GM18498 (cell line): ENCODE data around the gene IGSF6.
"Not testable (repeated sequence)": the region's sequence is repeated elsewhere in the genome, so short reads cannot be mapped to it uniquely, and the experiment has no call there.

Experiments
- ATAC-seq: cut with Tn5 transposase; IDR thresholded peaks from one replicate; pipeline ENCODE4 v1.9.1; 2021; ENCODE audit warnings: mild to moderate bottlenecking, moderate library complexity; ENCODE audit not compliant: unreplicated experiment

IGSF6 gene

DNA sequence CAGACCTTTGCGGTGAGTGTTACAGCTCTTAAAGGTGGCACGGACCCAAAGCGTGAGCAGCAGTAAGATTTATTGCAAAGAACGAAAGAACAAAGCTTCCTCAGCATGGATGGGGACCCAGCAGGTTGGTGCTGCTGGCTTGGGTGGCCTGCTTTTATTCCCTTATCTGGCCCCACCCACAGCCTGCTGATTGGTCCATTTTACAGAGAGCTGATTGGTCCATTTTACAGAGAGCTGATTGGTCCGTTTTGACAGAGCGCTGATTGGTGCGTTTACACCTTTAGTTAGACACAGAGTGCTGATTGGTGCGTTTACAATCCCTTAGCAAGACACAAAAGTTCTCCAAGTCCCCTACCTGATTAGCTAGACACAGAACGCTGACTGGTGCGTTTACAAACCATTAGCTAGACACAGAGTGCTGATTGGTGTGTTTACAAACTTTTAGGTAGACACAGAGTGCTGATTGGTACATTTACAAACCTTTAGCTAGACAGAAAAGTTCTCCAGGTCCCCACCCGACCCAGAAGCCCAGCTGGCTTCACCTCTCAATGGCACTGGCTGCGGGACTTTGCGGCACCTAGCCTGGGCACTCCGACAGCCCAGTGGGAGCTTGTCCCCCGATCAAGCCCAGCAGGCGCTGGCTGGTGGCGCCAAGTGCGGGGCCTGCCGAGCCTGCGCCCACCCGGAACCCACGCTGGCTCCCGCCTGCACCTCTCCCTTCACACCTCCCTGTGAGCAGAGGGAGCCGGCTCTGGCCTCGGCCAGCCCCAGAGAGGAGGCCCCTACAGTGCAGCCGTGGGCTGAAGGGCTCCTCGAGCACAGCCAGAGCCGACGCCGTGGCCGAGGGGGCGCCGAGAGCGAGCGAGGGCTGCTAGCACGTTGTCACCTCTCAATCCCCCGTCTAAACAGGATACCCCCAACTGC is 22.5 kb downstream of the IGSF6 start:
- not testable (repeated sequence) for ATAC-seq

DNA sequence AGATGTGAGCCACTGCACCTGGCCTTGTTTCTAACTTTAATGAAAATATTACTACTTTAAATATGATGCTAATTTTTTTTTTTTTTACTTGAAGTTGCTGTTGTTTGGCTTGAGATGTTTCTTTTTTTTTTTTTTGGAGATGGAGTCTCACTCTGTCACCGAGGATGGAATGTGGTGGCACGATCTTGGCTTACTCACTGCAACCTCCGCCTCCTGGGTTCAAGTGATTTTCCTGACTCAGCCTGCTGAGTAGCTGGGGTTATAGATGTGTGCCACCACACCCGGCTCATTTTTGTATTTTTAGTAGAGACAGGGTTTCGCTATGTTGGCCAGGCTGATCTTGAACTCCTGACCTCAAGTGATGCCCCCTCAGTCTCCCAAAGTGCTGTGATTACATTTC is 23.6 kb downstream of the IGSF6 start:
- ATAC-seq = no peak

DNA sequence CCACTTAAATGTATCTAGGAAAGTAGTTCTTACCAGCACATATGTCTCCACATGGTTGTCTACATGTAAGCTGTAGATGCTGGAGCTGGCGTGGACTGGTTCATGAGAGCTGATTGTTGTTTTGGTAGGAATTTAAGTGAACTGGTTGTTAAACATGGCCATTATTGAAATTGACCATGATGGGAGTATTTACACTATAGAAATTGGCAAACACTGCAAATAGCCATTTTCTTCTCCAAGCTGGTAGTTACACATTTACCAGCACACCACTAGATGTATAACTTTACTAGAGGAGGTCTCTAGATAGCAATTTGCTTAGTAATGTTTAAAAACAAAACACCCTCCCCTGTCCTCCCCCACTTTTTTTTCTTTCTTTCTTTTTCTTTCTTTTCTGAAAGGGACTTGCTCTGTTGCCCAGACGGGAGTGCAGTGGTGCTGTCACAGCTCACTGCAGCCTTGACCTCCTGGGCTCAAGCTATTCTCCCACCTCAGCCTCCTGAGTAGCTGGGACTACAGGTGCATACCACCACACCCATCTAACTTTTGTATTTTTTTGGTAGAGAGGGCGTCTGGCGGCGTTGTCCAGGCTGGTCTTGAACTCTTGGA is 24.2 kb downstream of the IGSF6 start:
- no peak for ATAC-seq

DNA sequence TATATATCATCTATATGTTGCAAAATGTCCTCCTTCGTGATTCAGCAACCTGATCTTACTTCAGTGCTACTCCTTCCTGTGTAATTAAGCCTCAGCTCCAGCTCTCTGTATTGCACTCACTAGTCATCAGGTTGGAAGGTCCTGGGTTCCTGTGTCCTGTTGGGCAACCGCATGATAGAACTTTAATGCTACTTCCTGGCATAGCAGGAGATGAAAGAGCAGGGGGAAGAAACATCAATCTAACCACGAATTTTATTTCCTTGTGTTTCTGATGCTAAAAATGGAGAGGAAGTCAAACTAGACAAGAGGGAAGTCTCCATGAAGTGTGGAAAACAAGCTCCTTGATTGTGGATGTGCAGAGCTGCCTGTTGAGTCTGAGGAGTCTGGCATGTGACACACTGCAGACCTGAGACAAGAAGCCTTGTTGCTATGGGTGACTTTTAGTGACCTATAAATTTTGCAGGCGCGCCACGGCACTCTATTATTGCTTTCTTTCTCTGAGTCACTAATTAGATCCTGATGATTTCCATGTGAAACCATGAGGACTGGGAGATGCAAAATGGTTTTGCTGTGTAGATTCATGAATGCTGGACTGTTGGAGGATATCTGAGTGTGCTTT is 25.6 kb downstream of the IGSF6 start:
- ATAC-seq = no peak

DNA sequence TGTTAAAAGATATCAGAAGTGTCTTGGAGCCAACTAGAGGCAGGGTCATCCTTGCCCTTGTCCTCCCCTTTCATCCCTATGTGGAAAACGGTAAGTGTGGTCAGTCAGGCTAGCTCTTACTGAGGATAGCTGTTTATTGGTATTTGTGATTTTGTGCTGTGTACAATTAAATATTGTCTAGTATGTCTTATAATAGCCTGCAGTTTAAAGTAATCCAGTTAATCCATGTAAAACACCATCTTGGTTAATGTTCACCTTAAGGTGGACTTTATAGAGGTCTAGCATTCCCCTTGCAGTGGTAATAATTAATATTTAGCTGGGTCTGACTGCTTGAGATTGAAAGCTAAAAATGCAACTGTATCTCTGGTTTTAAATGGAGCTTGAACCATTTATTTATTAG is 27.4 kb downstream of the IGSF6 start:
- ATAC-seq = no peak

DNA sequence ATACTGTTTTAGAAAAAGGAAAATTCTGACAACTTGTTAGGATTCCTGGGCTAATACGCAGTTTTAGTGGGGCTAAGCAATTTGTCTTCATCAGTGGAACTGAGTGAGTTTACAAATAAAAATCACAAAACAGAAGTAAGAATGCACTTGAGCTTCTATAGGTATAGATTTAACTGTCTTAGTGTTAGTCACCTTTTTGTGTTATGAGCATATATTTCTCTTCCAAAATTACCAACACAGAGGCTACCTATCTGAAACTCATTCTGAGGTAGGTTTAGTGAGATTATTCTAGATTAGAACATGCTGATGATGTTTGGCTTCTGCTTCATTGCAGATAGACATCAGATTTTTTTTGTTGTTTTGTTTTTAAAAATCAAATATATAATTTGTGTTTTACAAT is 29.9 kb downstream of the IGSF6 start:
- ATAC-seq = no peak

DNA sequence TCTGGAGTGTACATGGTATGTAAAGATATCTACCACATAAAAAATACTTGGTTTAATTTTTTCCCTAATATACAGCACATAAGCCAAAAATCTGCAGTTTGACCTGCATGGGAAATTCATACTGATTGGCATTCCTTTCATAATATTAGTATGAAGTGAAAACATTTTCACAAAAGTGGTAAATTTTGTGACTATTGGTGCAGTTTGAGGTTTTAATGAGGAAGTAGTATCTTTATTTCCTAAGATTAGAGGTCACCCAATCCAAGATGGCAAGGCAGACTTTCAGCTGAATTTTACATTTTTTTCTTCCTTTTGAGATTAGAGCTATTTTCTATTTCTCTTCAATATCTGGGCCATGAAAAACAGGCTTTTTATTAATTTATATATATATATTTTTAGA is 31.8 kb downstream of the IGSF6 start:
- no peak for ATAC-seq

DNA sequence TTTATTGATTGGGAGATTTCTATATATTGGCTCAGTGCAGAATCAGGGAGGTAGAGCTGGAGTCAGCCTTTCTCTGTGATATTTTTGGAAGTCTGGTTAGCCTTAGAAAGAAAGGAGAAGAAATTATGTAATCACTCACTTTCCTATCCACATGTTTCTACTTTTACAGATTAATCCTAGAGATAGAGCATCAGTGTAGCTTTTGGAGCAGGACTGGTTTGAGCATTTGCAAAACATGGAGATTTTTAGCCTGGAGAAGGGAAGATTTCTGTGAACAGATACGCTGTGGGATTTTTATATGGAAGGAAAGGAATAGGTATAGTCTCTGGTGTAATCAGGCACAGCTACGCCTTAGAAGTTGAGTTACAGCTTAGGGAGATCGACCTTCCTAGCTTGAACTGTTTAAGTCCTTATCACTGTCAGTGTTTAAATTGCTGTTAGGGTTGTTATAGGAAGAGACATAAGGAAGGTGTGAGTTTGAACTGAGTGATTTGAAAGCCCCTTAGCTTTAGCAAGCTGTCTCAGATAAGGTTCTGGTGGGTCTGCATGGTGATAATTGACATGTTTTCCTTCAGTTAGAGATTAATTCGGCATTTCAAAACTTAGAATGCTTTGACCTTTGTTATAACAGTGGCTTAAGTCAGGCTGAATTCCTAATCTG is 32.5 kb downstream of the IGSF6 start:
- ATAC-seq = no peak

DNA sequence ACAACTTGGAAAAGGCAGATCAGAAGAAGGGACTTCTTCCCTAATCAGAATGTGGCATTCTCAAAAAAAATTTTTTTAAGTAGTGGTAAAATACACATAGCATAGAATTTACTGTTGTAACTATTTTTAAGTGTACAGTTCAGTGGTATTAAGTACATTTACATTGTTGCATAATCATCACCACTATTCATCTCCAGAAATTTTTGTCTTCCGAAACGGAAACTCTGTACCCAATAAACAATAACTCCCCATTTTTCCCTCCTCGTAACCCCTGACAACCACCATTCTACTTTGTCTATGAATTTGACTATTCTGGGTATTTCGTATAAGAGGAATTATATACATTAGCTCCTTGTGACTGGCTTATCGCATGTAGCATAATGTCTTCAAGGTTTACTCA is 34.1 kb downstream of the IGSF6 start:
- ATAC-seq = no peak

DNA sequence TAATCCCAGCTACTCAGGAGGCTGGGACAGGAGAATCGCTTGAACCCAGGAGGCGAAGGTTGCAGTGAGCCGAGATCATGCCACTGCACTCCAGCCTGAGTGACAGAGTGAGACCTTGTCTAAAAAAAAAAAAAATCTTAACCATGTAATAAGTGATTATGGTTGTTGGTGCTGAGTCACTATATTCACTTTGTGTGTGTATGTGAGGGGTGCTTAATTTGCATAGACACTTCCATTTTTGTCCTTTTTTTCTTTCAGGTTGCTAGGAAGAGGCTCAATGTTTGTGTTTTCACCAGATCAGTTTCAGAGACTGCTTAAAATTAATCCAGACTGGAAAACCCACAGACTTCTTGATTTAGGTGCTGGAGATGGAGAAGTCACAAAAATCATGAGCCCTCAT is 34.8 kb downstream of the IGSF6 start:
- ATAC-seq = no peak

DNA sequence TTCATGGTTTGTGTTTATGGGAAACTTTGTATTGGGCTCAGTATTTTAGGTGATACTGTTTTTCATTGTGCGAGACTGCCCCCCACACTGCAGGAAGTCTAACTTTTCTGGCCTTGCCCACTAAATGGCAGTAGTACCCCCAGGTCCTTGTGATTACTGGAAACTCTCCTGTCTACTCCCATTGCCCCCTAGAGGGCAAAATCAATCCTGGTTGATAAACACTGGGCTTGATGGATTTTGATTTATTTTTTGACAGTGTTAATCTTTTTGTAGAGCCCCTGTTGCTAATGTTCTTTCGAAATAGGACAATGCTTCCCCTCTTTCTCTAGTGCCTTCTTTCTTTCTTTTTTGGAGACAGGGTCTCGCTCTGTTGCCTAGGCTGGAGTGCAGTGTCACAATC is 37.5 kb downstream of the IGSF6 start:
- ATAC-seq = no peak

DNA sequence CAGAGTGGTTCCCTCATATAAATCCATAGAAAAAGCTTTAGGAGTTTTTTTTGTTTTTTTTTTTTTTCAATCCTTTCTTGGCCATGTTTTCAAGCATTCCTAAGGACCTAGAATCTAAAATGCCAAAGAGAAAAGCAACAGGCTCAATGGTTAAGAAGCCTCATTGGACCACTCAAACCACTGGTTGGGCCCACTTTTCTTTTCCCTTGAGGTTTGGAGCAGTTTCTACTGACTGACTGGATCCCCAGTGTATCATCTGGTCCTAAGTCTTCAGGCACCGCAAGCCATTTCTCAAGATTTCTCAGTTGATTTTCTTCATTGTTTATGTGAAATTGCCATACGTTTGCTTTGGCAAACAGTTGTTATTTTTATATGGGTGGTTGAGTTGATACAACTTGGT is 38.6 kb downstream of the IGSF6 start:
- no peak for ATAC-seq

DNA sequence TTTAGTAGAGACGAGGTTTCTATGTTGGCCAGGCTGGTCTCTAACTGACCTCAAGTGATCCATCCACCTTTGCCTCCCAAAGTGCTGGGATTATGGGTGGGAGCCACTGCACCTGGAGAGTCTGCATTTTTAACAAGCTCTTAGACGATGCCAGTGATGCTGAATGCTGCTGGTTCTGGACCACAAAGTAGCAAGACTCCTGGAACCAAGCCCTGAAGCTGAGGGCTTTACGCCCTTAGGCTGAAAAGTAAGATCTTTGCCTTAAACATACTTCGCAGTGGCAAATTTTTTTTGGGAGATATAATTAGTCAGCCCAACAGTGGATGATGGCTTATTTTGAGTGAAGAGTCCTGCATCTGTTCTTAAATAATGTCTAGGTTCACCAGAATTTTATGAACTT is 39.0 kb downstream of the IGSF6 start:
- ATAC-seq = no peak

DNA sequence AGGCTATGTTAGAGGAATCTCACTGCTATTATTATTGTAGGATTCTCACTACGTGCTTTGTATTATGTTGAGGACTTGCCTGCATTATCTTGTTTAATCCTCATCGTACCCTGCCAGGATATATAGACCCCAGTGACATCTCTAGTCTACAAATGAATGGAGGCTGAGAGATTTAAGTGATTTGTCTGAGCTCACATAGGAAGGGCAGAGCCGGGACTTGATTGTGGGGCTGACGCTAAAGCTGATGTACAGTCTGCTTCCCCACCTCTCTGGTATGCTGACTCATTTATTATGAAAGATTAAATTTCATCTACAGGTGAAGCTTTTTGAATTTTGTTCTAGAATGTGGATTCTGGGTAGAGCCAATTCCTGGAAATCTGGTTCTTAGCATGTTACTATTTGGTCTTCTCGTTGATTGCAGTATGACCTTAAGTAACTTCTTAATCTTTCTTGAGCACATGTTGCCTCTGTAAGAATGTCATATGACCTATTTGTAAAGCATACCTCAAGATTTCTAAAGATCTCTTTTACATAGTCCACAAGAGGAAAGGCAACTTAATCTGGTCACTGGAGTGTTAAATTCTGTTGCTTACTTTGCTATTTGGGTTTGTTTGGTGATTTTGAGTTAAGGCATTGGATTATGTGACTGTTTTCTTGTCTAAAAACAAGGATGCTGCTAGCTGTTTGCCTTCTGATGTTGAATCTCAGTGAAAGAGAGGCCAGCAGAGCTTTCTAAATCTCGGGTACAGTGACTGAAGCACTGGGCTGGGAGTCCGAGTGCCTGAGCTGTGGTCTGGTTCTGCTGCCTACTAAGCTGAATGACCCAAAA is 40.6 kb downstream of the IGSF6 start:
- no peak for ATAC-seq

DNA sequence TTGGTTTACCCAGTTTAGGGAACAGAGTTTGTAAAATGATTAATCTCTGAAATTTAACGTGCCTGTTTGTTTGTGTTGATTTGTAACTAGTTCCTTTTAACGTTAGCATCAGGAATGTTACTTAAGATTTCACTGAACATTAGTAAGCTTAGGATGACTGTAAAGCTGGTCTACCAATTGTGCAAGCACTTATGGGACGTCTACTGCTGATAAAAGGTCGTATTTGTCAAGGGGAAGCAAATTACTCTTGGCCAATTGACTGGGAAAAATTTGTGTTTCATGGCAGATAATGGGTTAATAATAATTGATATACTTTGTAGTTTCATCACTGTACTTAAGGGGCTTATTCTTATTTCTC is 41.2 kb downstream of the IGSF6 start:
- no peak for ATAC-seq

DNA sequence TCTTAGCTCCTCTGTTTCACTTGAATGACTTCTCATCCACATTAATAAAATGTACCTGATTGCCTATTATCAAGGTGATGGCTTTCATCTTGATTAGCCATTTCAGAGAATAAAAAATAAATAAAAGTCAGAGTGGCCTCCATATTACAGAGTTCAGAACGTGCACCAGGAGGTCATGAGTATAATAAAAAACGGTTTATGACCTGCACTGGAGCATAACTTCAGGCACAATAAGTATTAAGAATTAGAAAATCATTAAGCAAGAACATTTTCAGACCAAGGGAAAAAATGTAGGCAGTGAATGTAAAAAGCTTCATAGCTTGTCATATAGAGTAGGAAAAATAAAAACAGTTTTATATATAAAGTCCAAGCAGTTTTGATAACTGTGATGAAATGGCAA is 41.6 kb downstream of the IGSF6 start:
- no peak for ATAC-seq

DNA sequence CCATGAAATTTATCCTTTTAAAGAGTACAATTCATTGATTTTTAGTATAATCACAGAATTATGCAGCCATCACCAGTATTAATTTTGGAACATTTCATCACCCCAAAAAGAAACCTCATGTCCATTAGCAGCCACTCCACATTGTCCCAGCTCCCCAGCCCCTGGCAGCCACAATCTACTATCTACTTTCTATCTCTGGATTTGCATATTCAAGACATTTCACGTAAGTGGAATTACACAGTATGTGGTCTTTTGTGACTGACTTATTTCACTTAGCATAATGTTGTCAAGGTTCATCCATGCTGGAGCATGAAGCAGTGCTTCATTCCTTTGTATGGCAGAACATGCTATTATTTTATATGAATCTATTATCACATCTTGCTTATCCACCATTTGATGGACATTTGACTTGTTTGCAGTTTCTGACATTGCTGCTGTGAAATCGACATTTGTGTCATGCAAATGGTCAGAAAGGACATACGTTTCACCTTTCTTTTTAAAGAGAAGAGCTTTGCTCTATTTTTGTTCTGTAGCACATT is 42.3 kb downstream of the IGSF6 start:
- no peak for ATAC-seq

DNA sequence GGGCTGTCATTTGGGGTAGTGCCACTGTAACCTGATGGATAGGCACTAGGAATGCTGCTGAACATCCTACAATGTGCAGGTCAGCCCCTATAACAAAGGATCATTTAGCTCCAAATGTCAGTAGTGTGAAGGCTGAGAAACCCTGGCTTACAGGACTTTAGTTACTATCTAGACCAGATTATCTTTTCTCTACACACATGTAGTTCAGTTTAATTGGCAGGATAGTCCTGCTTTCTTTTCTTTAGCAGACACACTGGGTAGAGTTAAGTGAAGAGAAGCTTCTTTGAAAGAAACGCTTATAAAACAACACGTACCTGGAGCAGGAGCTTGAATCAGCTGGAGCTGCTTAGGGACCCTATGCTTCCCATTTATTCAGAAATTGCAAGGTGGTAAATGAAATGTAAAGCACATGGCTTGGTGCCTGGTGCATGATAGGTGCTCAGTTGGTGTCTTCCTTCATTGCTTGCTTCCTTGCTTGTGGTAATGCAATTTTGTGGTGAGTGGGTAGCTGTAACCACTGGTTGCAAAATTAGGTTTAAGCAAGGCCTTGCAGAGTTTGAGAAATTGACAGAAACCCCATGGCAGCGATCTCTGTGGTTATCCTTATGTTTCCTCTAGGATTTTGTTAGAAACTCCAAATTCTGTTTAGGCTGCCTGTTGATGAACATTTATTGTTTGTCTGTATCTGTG is 43.6 kb downstream of the IGSF6 start:
- ATAC-seq = no peak

DNA sequence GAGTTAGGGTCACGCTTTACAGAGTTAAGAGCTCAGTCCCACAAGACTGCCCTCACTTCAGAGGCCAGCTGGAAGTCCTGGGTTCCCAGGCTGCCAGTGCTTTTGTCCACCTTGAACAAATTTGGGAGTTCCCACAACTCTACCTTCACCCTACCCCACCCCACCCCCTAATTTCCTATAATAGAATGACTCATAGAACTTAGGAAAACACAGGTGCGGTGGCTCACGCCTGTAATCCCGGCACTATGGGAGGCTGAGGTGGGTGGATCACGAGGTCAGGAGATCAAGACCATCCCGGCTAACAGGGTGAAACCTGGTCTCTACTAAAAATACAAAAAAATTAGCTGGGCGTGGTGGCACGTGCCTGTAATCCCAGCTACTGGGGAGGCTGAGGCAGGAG is 46.6 kb downstream of the IGSF6 start:
- not testable (repeated sequence) for ATAC-seq

DNA sequence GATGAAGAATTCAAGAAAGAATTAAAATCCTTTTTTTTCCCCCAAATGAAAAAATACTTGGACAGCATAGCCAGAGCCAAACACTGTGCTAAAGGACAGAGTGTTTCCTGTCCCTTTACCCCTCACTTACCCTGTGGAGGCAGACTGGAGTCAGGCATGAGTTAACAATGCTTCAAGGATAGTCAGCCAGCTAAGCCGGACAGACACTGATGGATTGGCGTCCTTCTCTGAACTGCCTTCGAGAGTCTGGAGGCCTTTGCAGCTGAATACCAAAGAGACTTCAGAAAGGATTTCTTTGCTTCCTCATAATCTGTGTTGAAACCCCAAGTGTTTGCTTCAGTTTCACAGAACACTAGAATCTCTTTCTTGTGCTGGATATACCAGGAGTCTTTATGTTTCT is 48.5 kb downstream of the IGSF6 start:
- no peak for ATAC-seq
